Measurements from ENCODE around the gene TACC3.

TACC3 gene

DNA sequence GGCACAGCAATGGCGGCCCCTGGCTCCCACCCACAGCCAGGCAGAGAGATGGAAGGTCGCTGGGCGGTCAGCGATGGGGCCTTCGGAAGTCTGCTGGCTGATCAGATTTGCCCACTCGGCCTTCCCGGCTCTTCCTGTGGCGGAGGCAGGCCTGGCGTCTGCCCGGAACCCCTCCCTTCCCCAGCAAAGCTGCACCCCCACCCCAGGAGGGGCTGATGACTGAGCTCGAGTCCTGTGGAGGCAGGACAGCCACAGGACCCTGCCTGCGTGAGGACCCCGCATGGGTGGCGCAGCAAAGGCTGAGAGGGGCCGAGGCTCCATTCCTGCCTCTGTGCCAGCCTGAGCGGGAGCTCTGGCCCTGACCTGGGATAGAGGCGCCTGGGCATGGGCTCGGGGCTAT lies 34.8 kb downstream of the TACC3 start:
- H3K4me3 ChIP-seq (replicated peaks in 1 of 2; ENCODE audit: low read depth in 2 of 2, low read length in 2 of 2), result no peak overlapping the region

DNA sequence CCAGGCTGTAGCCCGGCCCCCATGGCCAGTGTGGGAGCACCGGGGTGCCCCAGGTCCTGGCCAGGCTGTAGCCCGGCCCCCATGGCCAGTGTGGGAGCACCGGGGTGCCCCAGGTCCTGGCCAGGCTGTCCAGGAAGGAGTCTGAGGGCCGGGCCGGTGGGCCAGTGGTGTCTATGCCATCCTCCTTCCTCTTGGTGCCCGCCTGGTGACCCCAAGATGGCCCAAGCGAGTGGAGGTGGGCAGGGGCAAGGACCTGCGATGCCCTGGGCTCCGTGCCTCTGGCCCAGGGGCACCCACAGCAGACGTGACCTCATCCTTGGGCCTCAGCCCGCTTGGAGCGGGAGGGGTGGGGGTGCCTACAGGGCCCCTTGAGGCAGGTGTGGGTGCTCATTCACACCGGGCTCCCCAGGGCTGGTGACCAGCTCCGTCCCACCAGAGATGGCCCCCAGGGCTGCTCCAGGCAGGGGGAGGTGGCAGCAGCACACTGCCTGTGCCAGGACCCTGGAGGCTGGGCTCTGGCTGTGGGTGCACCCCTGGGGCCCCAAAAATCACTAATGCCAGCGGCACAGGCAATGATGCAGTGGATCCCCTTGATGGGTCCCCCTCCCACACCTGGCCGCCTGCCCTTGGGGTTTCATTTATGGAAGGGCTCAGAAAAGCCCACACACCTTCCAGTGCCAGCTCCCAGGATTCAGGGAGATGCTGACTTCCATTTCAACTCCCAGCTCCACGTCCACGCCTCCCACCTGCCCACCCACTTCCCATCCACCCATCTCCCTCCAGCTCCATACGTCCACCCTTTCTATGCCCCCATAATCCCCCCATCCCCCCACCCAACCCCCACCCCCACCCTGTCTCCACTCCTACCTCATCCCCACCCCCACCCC lies 35.8 kb downstream of the TACC3 start:
- no peak for TF ChIP-seq CTCF (IDR thresholded peaks at IDR 0.05; ENCODE audit: low read depth, low read length)
- no peak overlapping the region for H3K4me3 ChIP-seq (replicated peaks in 1 of 2; ENCODE audit: low read depth in 2 of 2, low read length in 2 of 2)

More for the DNA sequence above, 34.8 kb downstream of the TACC3 start:
- no peak for TF ChIP-seq CTCF (IDR thresholded peaks at IDR 0.05; ENCODE audit: low read depth, low read length)
- no peak for DNase-seq (ENCODE audit: low read depth in 2 of 2)

DNA sequence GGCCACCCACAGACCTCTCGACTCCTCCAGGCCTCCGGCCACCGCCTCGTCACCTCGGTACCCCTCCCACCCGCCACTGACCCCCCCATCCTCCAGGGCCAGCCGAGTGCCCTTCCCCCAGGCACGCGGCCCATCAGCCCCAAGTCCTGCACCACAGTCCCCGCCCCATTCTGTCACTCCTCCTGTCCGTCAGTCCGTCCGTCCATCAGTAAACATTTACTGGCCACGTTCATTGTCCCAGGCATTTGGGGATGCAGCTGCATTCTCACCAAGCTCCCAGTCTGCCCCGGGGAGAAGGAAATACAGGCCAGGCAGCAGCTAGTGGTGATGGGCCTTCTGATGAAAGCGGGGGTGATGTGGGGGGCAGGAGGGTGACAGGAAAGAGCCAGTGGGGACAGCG lies 36.5 kb downstream of the TACC3 start:
- no peak for TF ChIP-seq CTCF (IDR thresholded peaks at IDR 0.05; ENCODE audit: low read depth, low read length)
- DNase-seq (ENCODE audit: low read depth in 2 of 2), result no peak
- H3K4me3 ChIP-seq (replicated peaks in 1 of 2; ENCODE audit: low read depth in 2 of 2, low read length in 2 of 2), result no peak overlapping the region

More for the DNA sequence above, 35.8 kb downstream of the TACC3 start:
- no peak for DNase-seq (ENCODE audit: low read depth in 2 of 2)

DNA sequence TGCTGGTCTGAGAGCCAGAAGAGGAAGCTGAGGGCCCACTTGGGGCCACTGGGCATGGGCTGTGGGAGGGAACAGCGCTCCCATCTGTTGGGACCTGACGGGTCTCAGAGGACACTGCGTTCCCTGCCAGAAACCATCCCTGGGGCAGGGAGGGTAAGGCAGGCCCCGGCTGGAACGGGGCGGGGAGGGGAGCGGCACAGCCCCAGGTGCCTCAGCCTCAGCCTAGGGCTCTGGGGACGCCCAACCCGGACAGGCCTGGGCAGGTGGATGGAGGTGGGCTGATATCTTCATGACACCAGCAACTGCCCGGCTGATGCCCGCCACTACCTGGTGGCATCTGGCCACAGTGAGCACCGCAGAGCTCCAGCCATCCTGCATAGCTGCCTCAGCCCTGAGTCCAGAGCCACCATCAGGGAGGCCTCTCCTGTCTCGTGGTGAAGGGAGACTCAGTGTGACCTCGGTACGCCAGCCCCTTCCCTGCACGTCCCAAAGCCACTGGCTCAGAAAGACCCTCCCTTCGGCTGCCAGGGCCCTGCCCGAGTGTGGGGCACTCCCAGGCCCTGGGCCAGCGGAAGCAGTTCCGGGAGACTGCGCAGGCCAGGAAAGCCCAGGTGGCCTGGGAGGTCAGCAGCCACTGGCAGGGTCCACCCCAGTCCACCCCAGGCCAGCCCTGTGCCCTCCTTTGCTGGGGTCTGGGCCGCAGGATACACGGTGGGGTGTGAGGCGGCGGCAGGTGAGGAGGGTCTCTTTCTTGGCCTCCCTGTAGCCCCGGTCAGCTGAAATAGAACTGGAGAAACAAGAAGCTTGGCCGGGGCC lies 37.2 kb downstream of the TACC3 start:
- TF ChIP-seq CTCF (IDR thresholded peaks at IDR 0.05; ENCODE audit: low read depth, low read length), result no peak
- H3K4me3 ChIP-seq (replicated peaks in 1 of 2; ENCODE audit: low read depth in 2 of 2, low read length in 2 of 2), result no peak overlapping the region
- DNase-seq (ENCODE audit: low read depth in 2 of 2), result no peak

DNA sequence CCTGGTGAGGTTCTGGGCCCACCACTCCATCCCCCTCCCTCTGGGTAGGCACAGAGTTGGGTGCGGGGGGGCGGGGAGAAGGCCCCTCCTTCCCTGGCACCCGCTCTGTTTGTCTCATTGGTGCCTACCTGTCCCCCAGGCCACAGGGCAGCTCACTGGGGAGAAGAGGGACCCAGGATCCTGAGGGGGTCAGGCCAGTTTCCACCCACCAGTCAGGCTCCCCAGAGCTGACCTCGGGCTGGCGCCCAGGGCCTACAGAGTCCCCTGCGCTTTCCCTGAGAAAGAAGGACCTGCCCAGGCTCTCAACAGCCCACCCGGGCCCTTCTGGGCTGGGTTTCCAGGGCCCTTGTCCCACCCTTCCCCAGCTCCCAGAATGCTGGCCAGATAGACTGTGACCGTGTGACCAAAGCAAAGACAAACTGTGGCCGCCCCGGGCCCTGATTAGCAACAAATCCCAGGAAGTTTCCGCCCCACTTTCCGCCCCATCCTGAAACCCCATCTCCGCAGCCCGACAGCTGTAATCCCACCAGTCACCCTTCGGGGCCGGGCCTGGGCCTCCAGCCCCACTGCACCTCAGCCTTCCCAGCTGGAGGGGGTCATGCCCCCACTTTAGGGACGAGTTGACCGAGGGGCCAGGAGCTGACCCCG lies 38.0 kb downstream of the TACC3 start:
- no peak overlapping the region for H3K4me3 ChIP-seq (replicated peaks in 1 of 2; ENCODE audit: low read depth in 2 of 2, low read length in 2 of 2)
- no peak for DNase-seq (ENCODE audit: low read depth in 2 of 2)
- no peak for TF ChIP-seq CTCF (IDR thresholded peaks at IDR 0.05; ENCODE audit: low read depth, low read length)

DNA sequence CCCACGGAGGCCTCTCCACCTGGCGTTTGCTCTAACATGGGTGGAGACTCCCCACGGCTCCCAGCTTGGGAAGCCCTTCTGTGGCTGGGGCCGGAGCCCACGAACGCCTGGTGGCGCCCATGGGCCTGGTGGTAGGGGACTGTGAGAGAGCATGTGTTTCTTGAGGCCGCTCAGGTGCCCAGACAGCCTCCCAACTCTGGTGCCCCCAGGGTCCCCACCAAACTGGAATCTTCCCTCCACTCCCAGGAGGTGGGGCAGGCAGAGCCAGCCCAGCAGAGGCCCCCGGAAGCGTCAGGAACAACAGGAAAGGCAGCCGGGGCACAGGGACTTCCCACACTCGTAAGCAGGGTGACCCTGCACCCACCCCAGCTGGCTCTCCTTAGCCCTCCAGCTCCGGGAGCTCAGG lies 38.5 kb downstream of the TACC3 start:
- H3K4me3 ChIP-seq (replicated peaks in 1 of 2; ENCODE audit: low read depth in 2 of 2, low read length in 2 of 2), result no peak overlapping the region
- no peak for TF ChIP-seq CTCF (IDR thresholded peaks at IDR 0.05; ENCODE audit: low read depth, low read length)
- DNase-seq (ENCODE audit: low read depth in 2 of 2), result no peak
